HG02943 (cell line): ENCODE results near the gene ANKRD44.

Experiments
- ATAC-seq: cut with Tn5 transposase; IDR thresholded peaks from one replicate; pipeline ENCODE4 v1.9.1; 2021; ENCODE audit warnings: mild to moderate bottlenecking, low read depth, moderate library complexity; ENCODE audit not compliant: unreplicated experiment

The ANKRD44 gene

GRCh38 chr2:196977507-196977906, 333.1 kb downstream of the ANKRD44 start:
- no peak for ATAC-seq

GRCh38 chr2:196974970-196975369, 335.6 kb downstream of the ANKRD44 start:
- ATAC-seq, result no peak

GRCh38 chr2:196971574-196972279, 338.9 kb downstream of the ANKRD44 start:
- ATAC-seq, result no peak

GRCh38 chr2:196970099-196970498, 340.5 kb downstream of the ANKRD44 start:
- no peak for ATAC-seq

DNA sequence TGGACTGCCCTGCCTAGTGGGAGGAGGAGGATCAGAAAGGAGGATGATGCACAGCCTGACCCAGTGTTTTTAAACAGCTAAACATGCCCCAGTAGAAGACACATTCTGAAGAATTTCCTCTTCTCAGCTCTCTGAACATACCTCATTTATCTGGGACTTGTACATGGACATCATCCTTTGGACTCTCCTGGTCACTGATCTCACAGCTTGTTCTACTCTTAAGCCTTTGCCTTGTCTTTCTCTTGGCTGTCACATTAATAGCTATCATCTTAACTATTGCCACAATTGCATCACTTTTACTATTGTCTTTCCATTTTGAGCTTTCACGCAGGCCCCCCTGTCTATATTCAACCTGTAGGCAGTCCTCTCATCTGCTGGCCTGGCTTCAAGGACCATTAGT, 342.1 kb downstream of the ANKRD44 start:
- ATAC-seq, result no peak

DNA sequence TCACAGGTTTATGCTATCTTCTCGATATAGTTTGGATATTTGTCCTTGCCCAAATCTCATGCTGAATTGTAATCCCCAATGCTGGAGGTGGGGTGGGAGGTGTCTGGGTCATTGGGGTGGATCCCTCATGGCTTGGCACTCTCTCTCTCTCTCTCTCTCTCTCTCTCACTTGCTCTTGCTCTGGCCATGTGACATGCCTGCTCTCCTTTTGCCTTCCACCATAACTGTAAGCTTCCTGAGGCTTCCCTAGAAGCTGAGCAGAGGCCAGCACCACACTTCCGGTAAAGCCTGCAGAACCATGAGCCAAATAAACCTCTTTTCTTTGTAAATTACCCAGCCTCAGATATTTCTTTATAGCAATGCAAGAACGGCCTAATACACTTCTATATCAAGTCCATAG, 342.8 kb downstream of the ANKRD44 start:
- ATAC-seq, result no peak

DNA sequence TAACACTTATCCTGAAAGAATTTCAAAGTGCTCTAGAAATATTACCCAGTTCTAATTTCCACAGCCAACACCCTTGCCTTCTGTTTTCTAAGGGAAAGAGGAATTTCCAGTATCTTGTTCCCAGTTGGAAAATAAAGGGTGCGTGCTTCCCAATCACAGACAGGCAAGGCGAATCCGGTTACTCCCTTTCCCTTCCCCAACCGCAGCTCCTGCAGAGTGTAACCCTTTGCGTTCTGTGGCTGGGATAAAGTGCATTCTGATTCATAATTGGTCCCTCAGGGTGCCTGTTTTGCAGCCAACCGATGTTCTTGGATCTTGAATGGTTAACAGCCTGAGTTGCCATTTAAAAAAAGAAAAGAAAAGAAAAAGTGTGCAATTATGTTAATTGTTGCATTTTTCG, 343.5 kb downstream of the ANKRD44 start:
- ATAC-seq, result no peak

DNA sequence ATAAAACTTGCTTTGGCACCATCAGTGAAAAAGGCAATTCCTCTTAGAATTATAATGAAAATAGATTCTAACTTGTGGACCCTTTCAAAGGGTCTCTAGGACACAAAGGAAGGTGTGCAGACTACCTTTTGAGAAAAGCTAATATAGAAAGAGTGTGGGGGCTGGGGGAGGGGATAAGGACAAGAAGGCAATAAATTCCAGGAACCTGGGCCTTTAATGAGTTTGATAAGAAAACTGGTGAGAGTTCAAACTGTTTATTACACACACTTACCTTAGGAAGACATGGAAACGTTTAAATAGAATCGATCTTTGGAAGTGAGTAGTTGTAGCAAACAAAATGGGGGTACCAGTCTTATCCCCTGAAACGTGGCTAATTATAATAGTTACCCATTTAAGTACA, 344.5 kb downstream of the ANKRD44 start:
- ATAC-seq, result no peak

- no peak for ATAC-seq
Observed at GRCh38 chr2:196965651-196966050, 344.9 kb downstream of the ANKRD44 start.

DNA sequence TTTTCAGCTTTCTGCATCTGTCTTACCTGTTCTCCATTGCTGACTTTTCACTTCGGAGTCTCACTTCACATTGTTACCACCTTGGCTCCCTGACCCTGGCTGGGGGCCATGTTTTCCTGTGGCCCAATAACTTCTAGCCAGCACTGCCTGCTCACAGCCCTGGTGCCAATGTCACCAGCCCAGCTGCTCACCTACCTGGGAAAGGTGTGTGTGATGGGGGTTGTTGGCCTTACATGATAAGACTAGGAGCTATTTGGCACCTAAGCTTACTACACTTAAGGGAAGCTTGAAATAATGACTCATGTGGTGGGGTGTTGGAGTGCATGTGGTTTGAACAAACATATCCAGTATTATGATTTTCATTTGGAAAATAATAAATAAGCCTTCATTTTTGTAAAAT, 346.6 kb downstream of the ANKRD44 start:
- no peak for ATAC-seq

DNA sequence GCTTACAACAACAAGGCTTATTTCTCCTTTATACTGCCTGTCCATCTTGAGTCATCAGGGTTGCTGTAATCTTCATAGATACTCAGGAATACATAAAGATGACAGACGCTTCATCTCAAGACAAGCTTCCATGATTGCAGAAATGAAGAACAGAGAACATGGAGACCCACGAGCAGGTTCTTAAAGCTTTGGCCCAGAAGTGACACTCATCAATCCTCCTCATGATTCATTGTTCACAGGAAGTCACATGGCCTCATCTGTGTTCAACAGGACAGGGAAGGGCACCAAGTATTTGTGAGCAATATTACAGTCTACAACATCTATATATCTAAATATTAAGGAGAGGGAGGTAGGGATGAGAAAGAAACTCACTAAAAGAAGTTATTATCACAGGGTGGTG, 347.5 kb downstream of the ANKRD44 start:
- ATAC-seq, result no peak

DNA sequence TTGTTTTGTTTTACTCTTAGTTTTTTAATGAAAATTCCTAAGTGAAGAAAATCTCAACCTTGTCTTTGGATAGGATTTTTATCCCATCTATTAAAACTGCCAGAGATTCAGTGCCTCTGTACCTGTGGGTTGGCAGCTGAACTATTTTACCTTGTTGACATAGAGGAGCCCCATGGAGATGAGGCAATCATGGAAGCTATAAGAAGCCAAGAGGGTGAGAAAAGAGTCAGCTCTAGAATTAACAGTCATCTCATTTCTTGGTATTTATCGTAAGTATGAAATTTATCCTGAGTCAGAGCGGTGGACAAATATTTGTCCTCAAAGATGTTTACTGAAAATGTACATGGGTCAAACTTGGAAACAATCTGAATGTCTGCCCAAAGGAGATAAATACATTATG, 348.3 kb downstream of the ANKRD44 start:
- no peak for ATAC-seq

- ATAC-seq, result peak; percentile 92
Observed at GRCh38 chr2:196961889-196962288, 348.7 kb downstream of the ANKRD44 start.

DNA sequence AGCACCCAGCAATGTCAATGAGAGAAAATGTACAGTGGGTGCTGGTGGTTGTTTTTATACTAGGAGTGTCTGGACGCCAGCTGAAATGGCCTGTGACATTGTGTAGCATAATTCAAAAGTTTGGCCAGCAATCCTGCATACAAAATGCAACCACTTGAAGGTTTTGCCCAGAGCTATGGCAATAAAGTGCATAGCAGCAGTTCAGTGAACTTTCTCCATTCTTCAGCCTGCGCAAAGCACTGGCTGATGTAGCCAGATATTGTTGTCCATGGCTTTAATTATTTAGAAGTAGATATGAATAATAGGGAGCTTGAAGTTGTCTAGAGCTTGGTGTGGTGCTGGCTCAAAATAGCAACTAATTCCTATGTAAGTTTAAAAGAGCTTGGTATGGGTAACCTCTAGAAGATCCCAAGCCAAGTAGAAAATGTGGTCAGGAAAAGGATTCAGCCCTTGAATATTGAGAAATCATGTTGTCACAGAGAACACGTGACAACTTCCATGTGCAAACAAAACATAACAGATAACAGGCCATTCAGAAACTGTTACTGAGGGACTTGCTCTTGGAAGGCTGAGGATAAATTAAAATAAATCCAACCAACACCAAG, 350.7 kb downstream of the ANKRD44 start:
- ATAC-seq, result no peak

- no peak for ATAC-seq
Observed at GRCh38 chr2:196959281-196959680, 351.3 kb downstream of the ANKRD44 start.

DNA sequence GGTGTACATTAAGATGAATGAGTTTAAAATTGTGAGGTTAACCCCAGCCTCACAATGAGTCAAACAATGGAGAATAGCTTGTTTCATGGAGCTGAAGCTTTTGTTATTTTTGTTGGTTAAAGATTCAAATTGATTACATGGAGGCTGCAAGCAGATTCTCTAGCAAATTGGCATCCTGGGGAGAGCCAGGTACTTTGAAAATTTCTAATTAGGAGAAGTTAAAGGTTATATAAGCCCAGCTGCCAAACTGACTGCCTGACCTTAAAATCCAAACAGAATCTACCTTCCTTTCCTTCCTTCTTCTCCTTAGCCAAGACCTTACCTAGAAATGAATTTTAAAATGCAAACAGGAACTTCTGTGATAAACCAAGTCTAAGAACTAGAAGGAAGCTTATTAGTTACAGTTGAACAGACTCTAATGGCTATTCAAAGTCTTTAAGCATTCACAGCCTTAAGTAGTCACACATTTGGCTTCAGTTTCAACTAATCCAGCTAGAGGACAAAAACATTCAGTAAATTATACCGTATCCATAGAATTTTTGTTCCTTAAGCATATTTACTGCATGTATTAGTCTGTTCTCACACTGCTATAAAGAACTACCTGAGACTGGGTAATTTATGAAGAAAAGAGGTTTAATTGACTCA, 352.6 kb downstream of the ANKRD44 start:
- ATAC-seq, result no peak

- ATAC-seq, result no peak
Observed at GRCh38 chr2:196957442-196957841, 353.1 kb downstream of the ANKRD44 start.

- no peak for ATAC-seq
Observed at GRCh38 chr2:196956069-196956468, 354.5 kb downstream of the ANKRD44 start.

DNA sequence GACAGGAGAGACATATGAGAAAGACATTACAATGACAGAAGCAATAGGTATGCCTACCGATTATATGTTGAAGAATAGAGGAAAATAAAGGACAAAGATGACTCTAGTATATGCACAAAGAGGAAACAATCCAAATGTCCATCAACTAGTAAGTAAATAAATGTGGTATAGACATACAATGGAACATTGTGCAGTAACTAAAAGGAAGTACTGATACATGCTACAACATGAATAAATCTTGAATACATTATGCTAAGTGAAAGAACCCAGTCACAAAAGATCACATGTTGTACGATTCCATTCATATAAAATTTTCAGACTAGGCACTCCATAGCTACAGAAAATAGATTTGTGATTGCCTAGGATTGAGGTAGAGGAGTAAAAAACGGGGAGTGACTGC, 355.5 kb downstream of the ANKRD44 start:
- no peak for ATAC-seq

DNA sequence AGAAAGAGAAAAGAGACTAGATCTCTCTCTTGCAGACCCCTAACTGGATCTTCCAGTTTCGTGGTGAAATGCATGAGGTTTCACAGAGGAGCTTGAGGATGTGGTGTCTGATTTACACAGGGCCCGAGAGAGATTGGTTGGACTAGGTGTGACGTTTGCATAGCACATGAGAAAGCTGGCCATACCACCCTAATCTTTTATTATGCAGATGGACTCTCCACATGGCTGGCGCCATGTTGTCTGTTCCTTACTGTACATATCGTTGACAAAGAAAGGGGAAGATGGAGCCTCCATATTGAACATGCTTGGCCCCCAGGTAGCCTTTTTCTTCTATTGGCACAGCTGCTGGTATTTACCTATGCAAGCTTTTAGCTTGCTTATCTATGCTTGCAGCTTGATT, 356.6 kb downstream of the ANKRD44 start:
- no peak for ATAC-seq

GRCh38 chr2:196952936-196953335, 357.6 kb downstream of the ANKRD44 start:
- no peak for ATAC-seq

- ATAC-seq, result no peak
Observed at GRCh38 chr2:196951973-196952372, 358.6 kb downstream of the ANKRD44 start.
